NCI-H774 (cell line): ENCODE results near the gene RPN2.
"Not testable (repeated sequence)": the region's sequence is repeated elsewhere in the genome, so short reads cannot be mapped to it uniquely, and the experiment has no call there.

Experiments
- DNase-seq: peaks from one replicate; lab custom pipeline; 2025; lab: John Stamatoyannopoulos, UW

The RPN2 gene

GRCh38 chr20:37178839-37179682, at the start of gene RPN2, which contains the start of gene MROH8:
RPN2 (plus strand) TSS chr20:37179330; CDS start chr20:37179357, 27 bp downstream.
MROH8 (minus strand) TSS chr20:37179548.
- peak; percentile 95 for DNase-seq

GRCh38 chr20:37131486-37131885, 47.6 kb upstream of the RPN2 start:
- no peak for DNase-seq

DNA sequence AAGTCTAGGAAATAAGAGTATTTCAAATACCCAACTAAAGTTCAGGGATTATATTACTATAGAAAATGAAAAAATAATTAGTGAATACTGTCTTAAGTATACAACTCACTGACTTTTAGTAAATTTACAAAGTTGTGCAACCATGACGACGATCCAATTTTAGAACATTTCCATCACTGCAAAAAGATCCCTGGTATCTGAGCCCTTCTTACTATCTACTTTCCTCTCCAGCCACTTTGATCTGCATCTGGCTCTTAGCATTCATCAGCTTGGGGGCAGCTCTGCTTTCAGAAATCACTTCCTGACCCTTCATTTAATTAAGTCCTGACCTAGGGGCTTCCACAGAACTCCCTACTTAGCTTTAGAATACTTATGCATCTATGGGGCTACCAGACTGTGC, 45.2 kb upstream of the RPN2 start:
- no peak for DNase-seq

- DNase-seq: no peak
Measured at GRCh38 chr20:37137547-37137946, 41.6 kb upstream of the RPN2 start.

- no peak for DNase-seq
Measured at GRCh38 chr20:37142708-37143107, 36.4 kb upstream of the RPN2 start.

GRCh38 chr20:37144856-37145404, 34.2 kb upstream of the RPN2 start:
- no peak for DNase-seq

GRCh38 chr20:37147250-37147649, 31.9 kb upstream of the RPN2 start:
- no peak for DNase-seq

GRCh38 chr20:37150864-37151263, 28.3 kb upstream of the RPN2 start:
- DNase-seq: not testable (repeated sequence)

GRCh38 chr20:37151529-37151928, 27.6 kb upstream of the RPN2 start:
- DNase-seq: no peak

DNA sequence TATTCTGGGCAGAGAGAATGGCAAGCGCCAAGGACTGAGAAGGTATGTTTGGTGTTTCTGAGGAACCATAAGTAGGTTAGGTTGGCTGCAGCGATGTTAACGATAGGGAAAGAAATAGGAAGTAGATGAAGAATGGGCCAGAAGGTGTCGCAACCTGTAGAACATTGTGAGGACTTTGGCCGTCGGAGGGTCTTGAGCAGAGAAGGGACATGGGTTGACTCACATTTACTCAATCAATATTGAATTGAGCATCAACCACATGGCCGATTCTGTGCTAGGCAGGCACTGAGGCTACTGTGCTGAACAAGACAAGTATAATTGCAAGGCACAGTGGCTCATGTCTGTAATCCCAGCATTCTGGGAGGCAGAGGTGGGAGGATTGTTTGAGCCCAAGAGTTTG, 26.8 kb upstream of the RPN2 start:
- no peak for DNase-seq

DNA sequence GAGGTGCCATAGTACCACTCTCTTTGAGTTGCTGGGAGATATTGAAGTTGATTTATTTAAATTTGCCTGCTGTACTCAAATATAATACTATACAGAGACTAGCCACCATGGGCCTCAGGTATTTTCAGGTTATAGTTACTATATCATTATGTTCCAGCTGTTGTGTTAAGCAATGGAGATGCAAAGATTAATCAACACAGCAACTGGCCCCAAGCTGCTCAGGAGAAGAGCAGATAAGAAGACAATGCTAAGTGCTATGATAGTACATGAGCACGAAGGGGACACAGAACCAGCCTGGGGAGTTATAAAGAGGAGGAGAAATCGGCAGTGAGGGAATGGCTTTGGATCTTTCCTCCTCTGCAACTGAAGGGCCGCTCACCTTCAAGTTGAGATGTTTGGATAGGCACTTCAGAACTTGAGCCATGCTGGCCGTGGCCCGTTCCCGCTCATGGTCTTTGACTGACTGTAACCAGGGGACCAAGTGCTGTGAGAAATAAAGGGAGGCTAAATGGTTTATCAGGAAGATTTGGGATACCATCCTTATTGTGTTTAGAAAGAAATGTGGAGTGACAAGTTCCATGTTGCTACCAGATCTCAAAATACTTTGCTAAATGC, 24.3 kb upstream of the RPN2 start:
- no peak for DNase-seq

- DNase-seq: no peak
Measured at GRCh38 chr20:37155987-37156386, 23.1 kb upstream of the RPN2 start.

- no peak for DNase-seq
Measured at GRCh38 chr20:37158248-37158647, 20.9 kb upstream of the RPN2 start.

DNA sequence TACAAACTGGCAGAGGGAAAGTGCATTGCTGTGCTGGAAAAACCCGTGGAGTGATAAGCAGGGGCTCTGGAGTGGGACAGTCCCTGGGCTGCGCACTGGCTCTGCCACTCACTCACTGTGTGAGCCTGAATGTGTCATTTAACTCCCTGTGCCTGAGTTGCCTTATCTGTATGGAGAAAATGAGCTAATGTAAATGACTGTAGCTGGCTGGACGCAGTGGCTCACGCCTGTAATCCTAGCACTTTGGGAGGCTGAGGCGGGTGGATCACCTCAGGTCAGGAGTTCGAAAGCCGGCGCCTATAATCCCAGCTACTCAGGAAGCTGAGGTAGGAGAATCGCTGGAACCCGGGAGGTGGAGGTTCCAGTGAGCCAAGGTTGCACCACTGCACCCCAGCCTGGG, 18.4 kb upstream of the RPN2 start:
- DNase-seq: no peak

DNA sequence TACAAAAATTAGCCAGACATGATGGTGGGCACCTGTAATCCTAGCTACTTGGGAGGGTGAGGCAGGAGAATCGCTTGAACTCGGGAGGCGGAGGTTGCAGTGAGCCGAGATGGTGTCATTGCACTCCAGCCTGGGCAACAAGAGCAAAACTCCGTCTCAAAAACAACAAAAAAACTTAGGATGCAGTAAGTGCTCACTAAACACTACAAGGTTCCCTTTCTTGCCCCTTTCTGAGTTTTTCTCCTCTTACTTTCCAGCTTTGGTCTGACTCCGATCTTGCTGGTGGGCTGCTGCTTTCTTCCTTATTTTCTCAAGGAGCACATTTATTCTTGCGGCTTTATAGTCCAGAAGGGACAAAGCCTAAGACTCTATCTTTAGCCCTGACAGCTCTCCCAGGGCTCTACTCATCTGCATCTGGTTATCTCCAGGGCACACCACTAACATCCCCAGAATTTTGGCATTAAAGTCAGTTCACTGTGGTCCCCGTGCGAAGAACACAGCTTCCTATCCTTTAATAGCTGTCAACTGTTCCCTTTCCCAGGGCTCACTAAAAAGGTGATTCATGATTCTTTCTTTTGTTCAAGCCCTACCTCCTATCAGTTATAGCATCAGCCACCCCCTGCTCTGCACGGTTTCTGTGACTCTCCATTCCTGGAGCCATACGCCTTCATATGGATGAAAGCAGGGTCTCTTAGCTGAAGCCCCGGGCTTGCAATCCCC, 17.1 kb upstream of the RPN2 start:
- DNase-seq: no peak

- no peak for DNase-seq
Measured at GRCh38 chr20:37162646-37163045, 16.5 kb upstream of the RPN2 start.

DNA sequence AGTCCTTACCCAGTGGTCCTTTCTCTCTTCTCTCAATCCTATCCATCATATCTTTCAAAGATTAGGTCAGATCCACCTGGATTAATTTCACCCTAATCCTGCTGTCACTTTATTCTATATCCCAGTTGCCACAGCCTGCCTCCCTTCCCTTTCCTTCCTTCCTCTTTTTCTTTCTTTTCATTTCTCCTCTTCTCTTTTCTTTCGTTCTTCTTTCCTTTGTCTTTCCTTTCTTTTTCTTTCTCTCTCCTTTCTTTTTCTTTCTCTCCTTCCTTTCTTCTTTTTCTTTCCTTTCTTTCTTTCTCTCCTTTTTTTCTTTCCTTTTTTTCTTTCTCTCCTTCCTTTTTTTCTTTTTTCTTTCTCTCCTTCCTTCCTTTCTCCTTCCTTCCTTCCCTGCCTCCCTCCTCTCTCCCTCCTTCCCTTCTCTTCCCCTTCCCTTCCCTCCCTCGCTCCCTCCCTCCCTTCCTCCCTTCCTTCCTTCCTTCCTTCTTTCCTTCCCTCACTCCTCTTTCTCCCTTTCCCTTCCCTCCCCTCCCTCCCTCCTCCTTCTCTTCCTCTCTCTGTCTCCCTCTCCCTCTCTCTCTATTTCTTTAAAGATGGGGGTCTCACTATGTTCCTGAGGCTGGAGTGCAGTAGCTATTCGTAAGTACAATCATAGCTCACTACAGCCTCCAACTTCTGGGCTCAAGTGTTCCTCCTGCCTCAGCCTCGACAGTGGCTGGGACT, 15.1 kb upstream of the RPN2 start:
- DNase-seq: no peak

- DNase-seq: no peak
Measured at GRCh38 chr20:37165031-37165430, 14.1 kb upstream of the RPN2 start.

DNA sequence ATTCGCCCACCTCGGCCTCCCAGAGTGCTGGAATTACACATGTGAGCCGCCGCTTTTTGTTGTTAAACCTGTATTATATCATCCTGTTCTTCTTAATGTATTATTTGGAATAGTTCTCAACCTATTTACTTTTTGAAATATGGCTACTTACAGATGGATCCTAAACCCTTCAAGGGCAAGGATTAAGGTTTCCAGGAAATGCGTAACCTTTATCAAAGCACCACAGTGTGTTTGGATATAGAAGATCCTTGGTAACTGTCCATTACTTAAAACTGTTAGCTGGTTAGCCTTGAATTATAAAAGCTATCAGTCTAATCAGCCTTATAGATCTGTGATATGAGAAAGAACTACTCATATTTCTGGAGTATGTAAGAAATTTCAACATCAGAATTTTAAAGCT, 12.3 kb upstream of the RPN2 start:
- no peak for DNase-seq

GRCh38 chr20:37172836-37173235, 6.3 kb upstream of the RPN2 start:
- DNase-seq: no peak

- no peak for DNase-seq
Measured at GRCh38 chr20:37179683-37180524, 774 bp downstream of the RPN2 start.
